Measurements from ENCODE around the gene EFTUD2.

DNA sequence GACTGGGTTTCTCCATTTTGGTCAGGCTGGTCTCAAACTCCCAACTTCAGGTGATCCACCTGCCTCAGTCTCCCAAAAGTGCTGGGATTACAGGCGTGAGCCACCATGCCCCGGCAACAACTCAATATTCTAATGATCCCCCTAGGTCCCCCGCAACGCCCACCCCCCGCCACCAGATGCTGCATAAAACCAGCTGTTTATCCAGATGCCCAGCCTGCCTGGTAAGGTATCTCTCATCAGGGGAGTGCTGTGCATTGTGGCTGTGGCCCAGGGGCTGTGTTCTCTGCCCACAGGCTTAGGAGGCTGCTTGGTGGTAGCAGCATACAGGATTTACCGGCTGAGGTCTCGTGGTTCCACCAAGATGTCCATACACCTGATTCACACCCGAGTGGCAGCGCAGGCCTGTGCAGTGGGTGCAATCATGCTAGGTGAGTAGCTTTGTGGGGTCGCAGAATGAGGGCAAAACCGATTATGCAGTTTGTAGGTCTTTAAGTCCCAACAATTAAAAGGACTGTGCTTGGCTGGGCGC, 50.2 kb downstream of the EFTUD2 start:
- TF ChIP-seq, protein P1, sequence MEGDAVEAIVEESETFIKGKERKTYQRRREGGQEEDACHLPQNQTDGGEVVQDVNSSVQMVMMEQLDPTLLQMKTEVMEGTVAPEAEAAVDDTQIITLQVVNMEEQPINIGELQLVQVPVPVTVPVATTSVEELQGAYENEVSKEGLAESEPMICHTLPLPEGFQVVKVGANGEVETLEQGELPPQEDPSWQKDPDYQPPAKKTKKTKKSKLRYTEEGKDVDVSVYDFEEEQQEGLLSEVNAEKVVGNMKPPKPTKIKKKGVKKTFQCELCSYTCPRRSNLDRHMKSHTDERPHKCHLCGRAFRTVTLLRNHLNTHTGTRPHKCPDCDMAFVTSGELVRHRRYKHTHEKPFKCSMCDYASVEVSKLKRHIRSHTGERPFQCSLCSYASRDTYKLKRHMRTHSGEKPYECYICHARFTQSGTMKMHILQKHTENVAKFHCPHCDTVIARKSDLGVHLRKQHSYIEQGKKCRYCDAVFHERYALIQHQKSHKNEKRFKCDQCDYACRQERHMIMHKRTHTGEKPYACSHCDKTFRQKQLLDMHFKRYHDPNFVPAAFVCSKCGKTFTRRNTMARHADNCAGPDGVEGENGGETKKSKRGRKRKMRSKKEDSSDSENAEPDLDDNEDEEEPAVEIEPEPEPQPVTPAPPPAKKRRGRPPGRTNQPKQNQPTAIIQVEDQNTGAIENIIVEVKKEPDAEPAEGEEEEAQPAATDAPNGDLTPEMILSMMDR (IDR thresholded peaks at IDR 0.05) = no peak
- TF ChIP-seq POLR2A (IDR thresholded peaks at IDR 0.05) (no peak), POLR2AphosphoS5 (IDR thresholded peaks at IDR 0.05) (no peak), EP300 (IDR thresholded peaks at IDR 0.05) (no peak)

Measured in stomach (tissue), 4 donors.